HG03139 (cell line): ENCODE data around the gene HOXA13.

Source experiments
- ATAC-seq: cut with Tn5 transposase; IDR thresholded peaks from one replicate; pipeline ENCODE4 v1.9.1; 2021; ENCODE audit not compliant: unreplicated experiment

The HOXA13 gene

DNA sequence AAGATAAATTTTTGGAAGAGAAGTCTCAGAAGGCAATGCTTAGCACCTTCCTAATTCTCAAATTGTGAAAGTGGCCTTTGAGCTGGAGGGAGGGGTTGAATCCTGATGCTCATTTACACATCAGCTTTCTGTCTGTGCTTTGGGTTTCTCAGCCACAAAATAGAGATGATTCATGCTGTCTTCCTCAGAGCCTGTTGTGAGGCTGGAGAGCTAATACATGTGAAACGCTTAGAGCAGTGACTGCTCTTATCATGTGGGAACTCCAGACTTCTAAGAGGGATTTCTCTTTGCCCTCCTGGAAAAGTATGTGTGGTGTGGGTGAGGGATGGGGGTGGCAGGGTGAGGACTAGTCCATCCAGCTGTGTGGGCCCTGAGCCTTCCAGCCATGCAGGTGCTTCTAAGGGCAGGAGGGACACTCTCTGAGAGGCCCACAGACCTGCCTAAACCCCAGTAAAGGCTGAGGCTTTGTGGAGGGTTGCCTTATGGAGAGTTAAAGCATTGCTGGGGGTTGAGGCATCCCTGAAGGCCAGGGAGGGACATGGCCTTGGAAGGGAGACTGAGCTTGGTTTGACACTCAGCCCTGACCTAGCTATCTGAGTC, 37.9 kb upstream of the HOXA13 start:
- no peak for ATAC-seq

DNA sequence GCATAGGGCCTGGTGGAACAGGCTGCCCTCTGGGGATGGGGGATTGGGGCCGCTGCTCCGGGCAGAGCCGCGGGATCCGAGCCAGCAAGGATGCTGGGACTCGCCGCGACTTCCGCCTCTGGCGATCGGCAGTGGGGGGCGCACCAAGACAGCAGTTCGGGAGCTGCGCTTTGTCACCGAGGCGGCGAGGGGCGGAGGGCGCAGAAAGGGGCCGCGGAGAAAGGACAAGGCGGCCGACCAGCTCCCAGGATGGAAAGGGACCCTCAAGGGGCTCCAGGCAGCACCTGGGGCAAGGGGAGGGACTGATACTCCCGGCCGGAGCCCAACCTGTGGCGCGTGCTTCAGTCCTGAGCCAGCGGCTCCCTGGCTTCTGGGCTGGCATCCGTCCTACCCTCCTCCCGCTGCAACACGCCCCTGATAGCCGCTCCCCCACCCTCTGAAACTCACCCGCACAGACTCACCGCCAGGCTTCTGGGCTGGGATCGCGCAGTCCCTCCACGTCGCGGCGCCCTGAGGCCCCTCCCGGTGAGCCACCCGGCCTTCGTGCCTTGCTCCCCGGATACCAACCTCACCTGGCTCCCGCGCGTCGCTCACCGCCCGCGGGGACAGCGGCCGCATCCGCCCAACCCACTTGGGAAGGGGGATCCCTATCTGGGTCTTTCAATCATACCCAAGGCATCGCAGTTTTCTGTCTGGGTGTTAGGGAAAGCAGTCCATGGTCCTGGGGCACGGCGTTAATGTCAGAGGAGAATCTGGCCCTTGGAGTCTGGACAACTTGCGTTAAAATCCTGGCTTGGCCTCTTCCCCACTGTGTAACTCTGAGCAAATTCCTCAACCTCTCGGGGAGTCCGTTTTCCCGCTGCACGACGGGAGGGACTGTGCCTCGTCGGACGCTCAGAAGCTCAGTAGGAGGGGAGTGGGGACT, 35.8 kb upstream of the HOXA13 start:
- no peak for ATAC-seq

DNA sequence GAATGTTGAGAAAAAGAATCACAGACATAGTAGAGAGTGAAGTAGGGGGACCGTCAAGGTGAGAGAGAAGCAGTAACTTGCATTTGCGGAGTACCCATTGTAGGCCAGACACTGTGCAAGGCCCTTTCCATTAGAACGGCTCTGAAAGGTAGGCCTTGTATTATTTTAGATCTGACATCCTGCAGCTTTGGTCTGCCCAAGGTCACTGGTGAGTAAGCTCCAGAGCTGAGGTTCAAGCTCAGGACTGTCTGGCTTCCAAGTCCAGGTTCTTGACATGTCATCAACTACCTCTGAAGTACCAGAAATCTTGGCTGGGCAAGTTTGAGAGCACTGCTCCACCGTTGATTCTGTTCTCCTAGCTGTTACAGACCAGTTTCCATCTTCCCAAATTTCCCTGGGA, 29.6 kb upstream of the HOXA13 start:
- no peak for ATAC-seq

DNA sequence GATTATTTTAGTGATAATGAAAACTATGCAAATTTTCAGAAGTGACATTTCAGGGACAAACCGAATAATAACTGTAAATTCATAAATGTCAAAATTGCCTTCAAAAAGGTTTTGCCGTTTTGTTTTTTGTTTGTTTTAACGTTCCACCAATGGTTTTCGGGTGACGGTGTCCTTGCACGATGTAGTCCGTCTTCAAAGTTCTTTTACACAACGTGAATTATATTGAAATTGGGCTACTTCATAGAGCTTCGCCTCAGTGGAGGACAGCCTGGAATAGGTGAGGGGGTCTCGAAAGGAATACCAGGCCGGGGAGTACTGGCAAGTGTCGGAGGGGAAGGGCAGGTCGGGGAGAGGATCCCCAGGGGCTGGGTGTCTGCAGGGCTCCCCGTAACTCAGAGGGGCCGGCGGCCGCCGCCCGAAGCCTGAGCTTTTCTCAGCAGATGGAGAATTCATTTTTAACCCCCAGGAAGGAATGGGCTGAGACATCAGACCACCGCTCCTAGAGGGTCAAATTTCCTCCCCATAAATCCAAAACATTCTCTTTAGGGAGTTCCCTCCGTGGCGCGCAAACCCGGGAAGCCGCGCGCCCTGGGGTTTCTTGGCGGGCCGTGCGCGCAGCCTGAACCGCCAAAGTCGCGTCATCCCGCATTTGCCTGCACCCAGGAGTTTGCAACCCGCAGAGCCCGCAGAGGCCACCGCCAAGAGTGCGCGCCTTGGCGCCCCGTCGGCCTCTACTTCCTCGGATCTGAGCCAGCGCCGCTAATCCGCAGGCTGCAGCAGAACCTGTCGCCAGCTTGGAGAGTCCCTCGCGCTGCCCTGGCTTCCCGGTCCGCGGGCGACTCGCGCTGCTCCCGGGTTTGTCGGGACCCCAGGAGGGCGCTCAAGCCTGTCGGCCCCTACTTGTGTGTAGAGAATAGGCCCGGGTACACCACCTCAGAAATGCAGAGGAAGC, 25.4 kb upstream of the HOXA13 start:
- no peak for ATAC-seq

DNA sequence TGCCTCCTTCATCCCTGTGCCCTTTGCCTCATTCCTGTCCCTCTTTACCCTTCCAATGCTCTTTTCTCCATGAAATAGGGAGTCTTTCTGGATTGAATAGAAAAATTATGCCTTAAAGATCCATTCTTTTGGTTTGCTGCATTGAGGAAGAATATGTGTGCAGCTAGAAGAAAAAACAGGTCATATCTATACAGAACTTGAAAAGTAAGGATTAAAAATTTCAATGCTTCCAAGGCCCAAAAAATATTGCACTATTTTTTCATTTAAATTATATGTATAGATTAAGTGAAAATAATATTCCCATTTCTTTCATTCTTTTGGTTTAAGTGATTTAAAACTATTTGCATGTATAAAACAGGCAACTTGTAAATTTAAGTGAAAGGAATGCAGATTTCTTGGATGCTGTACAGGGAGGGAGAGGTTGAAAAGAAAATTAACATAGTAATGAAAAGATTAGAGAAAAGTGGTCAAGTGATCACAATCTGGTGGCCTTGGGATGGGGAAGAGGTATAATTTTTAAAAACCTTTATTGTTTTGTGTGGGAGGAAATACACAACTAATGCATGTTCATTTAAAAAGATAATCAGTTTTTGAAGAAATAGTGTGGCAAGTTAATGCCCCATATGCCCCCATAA, 24.2 kb upstream of the HOXA13 start:
- ATAC-seq: no peak

DNA sequence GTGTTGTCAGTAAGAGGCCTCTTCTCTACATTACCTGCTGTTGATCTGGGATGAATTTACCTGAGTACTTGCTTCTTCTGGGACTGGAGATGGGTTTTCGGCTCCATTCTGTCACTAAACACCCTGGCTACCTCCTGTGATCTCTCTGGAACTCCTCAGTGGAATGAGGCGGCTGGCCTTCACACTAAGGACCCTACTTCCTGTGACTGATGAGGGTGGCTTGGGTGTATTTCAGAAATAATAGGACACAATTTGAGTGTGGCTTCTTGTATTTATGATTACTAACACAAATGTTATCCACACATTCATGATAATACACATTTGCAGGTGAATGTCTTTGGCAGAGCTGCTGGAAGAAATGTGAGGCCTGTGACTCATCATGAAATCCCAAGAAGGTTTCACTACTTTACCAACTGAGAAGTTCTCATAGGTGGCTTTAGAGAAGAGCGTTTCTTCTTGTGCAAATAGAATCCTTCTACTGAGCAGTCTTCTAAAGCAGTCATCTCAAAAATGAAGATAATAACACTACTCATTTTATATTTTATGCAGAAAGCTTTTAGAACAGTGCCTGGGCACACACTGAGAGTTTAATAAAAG, 21.4 kb upstream of the HOXA13 start:
- no peak for ATAC-seq

DNA sequence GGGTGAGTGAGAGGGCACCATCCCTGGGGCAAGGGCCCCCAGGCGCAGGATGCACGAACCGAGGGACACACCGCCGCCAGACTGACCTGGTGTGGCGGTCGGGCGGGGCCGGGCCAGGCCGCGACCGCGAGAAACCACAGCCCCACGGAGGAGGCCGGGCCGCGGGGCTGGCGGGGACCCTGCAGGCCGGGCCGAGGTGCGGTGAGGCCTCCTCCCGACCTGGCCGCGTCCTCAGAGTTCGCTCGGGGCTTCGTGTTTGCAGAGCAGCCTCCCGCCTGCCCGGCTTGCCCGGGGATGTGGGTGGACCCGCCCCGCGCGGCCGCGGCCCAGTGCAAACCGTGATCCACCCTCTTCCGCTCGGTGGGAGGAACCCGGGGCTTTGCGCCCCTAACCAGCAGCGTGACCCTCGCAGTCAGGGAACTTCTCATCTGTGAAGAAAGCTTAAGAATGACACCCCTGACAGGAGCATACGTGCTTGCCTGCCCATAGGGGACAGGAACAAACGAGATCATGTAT, 20.6 kb upstream of the HOXA13 start:
- no peak for ATAC-seq

DNA sequence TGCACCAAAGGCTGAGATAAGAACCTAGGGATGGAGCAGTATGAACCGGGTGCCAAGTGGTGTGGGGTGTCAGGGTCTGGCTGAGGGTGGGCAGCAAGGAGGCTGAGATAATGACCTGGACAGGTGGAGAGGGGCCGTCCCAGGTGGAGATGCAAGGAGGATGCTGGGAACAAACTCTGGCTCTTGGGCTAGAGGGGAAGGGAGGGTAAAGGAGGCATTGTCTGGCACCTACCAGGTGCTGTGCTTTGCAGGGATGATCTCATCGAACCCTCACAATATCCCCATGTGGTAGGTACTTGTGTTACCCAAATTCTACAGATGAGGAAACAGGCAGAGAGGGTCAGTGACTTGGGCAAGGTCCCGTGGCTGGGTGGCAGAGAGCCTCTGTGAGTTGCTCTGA, 19.9 kb upstream of the HOXA13 start:
- no peak for ATAC-seq

DNA sequence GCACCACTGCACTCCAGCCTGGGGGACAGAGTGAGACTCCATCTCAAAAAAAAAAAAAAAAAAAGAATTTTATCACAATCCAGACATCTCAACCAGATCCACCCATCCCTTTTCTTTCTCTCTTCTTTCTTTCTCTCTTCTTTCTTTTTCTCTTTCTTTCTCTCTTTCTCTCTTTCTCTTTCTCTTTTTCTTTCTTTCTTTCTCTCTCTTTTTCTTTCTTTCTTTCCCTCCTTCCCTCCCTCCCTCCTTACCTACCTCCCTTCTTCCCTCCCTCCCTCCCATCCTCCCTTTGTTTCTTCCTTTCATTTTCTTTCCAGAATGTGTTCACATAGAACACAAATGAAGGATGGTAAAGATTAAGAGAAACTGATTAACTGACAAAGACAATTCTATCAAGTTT, 18.1 kb upstream of the HOXA13 start:
- ATAC-seq: no peak

DNA sequence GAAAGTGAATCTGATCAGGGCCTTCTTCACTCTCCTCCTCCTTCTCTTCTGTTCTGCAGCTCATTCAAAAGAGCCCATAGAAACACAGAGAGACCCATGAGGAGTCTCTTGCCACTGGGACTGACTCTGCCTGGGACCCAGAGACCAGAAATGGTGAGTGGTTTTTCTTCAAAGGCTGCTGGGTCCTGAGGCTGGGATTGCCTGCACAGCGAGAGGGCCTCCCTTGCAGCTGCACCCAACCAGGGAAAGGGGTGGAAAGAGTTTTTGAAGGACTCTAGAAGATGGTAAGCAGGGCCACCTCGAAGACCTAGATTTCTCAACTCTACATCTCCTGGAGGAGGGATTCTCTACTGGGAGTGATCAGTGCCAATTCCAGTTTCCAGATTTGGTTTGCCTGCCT, 15.5 kb upstream of the HOXA13 start:
- ATAC-seq: no peak

DNA sequence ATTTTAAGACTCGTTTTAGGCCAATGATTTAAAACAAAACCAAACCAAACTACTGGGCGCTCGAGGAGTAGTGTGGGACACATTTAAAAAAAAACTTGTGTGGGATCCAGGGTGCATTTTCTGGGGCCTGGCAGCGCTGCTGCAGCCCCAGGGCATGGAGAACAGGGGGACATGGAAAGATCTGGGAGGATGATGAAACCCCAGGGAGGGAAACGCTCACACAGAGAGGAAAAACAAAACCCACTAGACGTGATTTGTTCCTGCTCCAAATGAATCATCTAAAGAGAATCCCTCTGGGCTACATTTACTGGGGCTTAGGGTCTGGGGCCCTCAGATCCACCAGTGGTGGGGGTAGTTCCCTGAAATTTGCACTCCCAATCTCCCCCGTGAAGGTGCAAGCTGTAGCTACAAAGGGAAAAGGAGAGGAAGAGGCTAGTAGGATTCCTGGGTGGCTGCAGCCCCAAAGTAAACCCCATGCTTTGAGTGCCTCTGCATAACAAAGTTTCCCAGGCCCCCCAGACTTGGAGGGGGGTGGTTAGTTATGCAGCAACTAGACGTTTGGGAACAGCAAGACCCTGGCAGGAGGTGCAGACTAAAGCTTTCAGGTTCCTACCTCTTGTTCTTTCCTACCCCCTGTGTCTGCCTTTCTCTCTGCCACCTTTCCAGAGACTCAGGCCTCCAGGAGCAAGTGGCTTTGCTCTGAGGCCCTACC, 14.5 kb upstream of the HOXA13 start:
- no peak for ATAC-seq

DNA sequence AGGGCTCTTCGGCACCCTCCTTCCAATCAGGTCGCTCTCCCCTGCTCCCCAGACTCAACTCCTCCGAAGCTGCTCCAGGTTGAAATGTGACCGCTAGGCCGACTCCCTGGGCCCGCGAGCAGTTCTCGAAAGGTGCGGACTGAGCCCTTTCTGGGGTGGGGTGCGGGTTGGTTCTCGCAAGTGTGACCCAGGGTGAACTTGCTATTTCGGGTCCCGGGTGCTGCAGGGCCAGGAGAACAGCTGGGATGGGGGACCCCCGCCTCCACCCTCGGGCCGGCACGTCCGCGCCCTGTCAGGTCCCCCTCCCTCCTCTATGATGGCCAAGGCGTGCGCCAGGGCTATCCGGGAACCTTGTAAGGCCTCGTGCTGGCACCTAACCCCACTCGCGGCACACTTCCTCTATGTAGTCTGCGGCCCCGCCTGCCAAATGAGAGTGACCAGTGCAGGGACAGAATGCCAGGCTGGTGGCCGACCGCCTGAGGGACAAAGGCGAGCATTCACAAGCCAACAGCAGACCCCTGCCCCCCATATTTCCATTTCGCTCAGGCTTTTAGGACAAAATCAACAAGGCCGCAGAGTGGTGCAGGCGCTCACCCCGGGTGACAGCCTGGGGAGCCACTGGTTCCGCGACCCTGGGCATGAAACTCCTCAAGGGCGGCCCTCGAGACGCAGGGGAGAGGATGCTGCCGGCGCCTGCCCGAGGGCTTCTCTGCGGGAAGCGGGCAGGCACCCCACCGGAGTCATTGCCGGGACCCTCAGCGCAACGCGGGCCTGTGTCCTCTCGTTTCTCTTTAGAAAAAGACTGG, 13.7 kb upstream of the HOXA13 start:
- no peak for ATAC-seq

DNA sequence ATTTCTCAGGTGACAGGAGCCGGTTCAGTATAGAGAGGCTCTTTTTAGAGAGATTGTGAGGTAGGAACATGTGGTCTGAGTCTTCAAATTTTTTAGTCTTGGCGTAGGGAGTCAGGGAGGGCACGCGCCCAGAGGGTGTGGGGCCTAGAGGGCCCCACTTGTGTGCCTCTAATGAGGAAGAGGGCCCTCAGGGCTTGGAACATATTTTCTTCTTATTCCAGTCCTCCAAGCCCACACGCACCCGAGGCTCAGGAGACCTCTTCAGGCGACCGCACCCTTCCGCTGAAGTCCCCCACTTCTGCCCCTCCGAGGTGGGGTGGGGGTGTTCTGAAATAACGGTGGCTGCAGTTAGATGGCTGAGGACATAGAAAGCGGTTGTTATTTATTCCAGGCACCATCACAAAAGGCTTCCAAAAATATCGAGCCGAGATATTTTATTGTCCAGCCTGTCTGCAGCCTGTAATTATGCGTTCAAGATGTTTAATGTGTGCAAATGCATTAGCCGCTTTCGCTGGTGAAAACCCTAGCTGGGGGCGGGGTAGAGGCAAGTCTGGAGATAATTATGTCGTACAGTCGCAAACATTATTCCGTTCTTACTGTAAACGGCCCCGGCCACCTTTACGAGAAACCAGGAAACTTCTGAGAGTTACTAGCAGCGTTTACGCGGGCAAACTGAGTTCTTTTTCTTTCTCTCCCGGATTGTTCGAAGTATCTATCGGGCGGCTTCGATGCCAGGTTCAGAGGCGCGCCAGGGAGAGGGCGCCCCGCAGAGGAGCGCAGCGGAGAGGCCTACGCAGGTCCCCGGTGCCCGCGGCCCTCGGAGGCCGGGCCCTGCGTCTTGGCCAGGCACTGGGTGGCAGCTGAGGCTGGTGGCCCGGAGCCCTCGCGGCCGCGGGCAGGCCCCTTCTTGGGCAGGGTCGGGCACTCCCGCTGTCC, 12.9 kb upstream of the HOXA13 start:
- ATAC-seq: no peak

DNA sequence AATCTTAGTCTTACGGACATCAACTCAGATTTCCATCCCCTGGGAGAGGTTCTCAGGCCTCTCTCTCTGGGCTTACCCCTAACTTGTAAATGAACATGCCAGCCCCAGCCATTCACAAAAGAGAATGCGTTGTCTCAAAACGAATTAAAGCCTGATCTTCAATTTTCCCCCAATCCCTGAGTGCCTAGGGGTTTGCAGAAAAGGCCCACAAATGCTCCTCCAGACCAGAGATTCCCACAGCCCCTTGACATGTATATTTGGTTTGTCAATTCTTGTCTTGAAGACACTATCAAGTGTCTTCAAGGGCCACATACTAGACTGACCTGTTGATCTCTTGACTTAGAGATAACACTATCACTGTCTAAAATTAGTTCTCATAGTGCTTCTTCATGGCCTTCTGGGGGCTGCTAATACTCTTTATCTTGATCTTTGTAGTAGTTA, 11.9 kb upstream of the HOXA13 start:
- no peak for ATAC-seq

DNA sequence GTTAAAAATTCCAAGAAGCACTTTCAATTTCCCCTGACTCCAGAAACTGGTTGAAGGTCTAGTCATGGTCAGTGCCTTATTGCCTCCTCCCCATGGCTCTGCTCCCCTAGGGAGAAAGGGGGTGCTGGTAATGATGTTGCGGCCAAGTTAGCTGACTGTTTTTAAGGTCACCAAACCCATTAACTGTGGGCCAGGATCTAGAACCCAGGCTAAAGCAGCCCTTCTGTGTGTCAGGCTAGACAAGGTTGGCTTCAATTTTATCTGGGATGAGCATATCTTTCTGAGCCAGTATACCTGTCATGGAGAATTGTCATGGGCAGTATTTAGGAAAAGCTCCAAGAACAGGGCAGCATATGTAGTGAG, 11.2 kb upstream of the HOXA13 start:
- ATAC-seq: no peak

DNA sequence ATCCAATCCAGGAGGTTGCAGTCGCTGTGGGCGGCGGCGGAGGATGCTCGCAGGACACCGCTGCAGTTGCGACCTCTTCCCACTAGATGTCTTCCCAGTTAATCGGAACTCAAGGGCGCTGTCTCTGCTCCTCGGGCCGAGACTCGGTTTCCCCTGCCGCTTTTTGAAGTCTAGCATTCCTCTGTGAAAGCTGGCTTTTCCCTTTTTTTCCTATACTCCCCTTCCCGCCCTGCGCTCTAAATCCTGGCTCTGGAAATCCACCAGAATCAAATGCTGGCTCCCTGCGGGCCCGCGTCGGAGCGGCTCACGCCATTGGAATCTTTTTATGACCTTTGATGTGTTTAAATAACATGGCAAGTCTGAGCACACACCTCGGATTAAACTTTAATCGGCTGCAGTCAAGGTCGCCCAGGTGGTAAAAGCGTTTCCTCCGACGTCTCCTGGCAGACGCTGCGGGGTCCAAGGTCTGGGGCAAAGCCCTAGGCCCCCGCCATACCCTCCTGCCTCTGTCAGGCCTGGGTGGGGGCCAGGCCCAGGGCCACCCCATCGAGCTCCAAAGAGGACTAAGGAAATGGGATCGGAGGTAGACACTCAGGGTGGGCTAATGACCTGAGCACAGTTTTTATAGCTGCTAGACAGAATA, 10.7 kb upstream of the HOXA13 start:
- ATAC-seq: no peak

DNA sequence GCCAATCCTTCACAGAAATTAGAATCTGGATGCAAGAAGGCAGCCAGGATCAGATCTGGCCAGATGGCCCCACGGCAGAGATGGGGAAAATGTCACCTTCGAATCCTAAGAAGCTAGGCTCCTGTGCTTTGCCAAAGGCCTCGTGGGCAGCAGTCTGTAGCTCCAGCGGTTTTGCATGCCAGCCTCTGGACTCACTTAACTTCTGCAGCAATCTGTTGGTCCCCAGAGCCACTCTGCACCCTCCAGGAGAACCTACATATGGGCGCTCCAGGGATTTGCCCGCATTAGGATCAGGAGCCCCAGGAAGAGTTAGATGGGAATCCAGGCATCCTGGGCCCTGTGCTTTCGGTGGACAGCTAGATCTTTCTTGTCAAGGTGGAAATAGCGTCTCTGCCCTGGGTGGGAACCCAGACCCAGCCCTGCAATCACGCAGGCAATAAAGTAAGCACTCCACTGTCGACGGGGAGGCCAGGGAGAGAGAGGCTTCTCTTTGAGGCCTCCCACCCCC, 10.1 kb upstream of the HOXA13 start:
- no peak for ATAC-seq
